Epithelial cell of esophagus (primary cell): ENCODE measurements around the gene ATP1B1.

Experiments
- DNase-seq: peaks from one replicate; pipeline ENCODE4 v3.0.0; 2010; ENCODE audit warnings: low read depth
- H3K4me3 ChIP-seq: 2 replicates; pipeline ENCODE4 v1.5.1; 2011; ENCODE audit warnings: mild to moderate bottlenecking, low read length, control low read depth
- TF ChIP-seq, protein P1 (sequence below): IDR thresholded peaks from 2 replicates; pipeline ENCODE4 v1.5.1; 2011; ENCODE audit warnings: low read depth, mild to moderate bottlenecking, low read length, control low read depth, inconsistent platforms; ENCODE audit not compliant: insufficient read depth; ENCODE audit errors: missing control alignments

ATP1B1 gene

DNA sequence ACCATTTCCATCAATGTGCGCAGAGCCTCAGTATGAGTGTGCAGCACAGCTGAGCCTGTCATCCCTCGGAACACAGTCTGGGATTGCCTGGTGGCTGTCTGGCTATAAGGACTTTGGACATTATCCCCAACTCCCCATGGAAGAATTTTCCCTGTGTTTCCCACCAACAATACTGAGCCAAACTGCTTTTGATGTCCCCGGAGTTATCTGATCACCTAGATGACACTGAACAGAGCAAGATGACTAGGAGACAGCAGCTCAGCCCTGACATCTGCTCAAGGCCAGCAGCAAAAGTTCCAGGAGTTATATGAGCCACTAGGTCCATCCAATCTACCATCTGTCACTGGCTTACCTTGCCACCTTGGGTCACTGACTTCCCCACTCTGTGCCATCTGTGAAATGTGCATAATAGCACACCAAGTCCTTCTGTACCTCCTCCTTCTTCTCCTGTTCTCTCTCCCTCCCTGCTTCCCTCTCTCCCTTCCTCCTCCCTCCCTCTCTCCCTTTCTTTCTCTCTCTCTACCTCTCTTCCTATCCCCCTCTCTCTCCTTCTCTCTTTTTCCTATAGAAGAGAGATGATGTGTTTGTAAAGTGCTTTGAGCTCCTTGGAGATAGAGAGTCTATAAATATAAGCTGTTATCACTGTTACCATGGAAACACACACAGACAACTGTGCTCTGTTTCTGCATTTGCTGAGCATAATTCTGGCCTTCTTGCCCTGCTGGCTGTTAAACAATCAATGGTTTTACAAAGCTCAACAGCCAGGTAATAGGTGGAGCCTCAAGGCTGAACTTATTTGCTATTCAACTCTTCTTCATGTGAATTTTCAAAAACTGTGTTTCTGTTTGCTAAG is 19.7 kb upstream of the ATP1B1 start:
- TF ChIP-seq, protein P1, sequence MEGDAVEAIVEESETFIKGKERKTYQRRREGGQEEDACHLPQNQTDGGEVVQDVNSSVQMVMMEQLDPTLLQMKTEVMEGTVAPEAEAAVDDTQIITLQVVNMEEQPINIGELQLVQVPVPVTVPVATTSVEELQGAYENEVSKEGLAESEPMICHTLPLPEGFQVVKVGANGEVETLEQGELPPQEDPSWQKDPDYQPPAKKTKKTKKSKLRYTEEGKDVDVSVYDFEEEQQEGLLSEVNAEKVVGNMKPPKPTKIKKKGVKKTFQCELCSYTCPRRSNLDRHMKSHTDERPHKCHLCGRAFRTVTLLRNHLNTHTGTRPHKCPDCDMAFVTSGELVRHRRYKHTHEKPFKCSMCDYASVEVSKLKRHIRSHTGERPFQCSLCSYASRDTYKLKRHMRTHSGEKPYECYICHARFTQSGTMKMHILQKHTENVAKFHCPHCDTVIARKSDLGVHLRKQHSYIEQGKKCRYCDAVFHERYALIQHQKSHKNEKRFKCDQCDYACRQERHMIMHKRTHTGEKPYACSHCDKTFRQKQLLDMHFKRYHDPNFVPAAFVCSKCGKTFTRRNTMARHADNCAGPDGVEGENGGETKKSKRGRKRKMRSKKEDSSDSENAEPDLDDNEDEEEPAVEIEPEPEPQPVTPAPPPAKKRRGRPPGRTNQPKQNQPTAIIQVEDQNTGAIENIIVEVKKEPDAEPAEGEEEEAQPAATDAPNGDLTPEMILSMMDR: no peak
- no peak for DNase-seq
- no peak overlapping the region for H3K4me3 ChIP-seq

DNA sequence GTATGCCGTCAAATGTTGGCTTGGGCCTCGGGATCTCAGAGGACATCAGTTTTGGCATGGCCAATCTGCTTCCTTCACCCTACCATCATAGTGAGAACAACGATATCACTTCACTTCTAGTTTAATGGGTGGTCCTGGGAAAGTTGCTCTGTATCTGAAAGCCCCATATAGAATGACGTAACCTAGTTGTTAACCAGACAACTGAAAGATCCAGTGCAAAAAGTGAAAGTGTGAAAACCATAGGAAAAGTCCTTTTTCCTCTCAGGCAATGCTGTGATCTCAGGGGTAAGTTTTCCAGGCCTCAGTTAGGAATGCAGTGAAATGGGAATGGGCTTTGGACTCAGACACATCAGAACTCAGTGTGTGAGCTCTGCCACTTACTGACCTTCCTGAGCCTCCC is 18.6 kb upstream of the ATP1B1 start:
- TF ChIP-seq, protein P1: no peak

DNA sequence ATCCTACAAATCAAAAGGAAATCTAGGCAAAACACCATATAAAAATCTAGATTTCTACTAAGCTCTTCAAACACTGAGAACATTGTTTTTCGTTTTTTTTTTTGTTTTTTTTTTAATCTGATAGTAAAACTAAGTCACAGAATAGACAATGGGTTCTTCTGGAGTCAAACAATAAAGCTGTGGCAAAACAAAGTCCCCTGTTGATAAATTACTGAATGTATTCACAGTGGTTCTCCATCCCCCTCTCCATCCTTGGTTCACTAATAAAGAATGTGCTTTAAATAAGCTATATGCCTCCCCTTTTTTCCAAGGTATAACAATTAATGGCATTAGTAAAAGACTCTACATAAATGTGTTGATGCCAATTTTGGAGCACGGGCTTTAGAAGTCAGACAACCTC is 16.7 kb upstream of the ATP1B1 start:
- no peak overlapping the region for H3K4me3 ChIP-seq
- DNase-seq: no peak
- TF ChIP-seq, protein P1: no peak

More for the DNA sequence above, 18.6 kb upstream of the ATP1B1 start:
- no peak overlapping the region for H3K4me3 ChIP-seq
- DNase-seq: no peak

DNA sequence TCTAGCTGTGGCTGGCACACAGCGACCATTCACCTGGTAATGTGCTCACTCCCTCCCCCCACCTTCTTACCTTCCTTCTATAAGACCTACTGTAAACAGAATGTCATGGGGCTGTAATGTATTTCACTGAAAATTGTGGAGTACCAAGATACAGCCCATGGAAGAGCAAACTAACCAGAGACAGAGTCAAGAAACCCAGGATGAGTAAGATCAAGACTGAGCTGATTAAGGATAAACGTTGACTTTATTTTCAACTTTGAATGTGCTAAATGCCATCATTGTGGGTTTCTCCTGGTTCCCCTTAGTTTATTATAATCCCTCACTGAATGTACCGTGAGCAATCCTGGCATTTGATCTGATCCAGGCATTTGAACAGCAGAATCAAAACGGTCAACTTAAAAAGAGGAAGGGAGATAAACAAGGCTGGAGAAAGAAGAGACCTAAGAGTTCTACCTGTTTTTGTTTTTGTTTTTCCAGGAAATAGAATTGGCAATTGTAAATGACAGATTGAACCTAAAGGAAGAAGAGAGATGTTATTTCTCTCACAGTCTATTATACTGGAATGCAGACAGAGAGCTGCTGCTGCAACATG is 16.1 kb upstream of the ATP1B1 start:
- TF ChIP-seq, protein P1: no peak
- no peak overlapping the region for H3K4me3 ChIP-seq
- DNase-seq: no peak

DNA sequence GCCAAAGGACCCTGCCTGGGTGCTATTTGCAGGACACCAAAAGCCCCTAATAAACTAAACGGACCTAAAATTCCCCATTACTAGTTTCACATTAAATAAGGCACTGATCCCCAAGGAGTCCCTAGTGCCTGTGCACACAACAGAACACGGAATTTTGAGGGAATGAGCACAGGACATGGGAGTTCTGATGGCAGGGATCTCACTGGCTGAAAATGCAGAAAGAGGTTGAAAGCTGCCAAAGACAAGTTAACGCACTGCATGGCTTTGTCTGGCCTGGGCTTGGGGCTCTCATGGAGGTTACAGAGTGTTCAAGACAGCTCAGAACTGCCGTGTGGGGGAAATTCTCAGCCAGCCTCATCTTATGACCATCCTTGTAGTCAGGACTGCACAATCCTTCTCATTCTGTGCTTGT is 15.6 kb upstream of the ATP1B1 start:
- DNase-seq: no peak
- TF ChIP-seq, protein P1: no peak
- no peak overlapping the region for H3K4me3 ChIP-seq

DNA sequence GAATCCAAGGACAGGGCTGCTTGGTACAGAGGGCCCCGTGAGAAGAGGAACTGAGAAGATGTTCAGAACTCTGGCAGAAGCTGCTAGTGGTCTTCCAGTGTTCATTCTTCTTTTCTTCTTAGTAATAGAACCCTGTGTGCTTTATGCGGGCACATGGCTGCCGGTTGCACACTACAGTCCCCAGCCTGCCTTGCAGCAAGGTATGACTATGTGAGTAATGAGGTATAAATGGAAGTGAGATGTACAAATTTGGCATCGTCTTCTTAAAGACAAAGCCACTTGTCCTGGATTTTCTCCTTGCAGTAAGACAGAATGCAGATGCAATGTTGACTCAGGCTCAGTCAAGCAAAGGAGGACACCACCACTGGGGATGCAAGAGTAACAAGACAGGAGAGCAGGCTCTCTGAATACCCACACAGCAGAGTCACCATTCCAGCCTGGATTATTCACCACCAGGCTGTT is 15.0 kb upstream of the ATP1B1 start:
- peak; percentile 59 for DNase-seq
- TF ChIP-seq, protein P1: no peak

More for the DNA sequence above, 15.0 kb upstream of the ATP1B1 start:
- H3K4me3 ChIP-seq: no peak overlapping the region
